ENCODE measurements around the gene E4F1.
"Not testable (repeated sequence)": the region's sequence is repeated elsewhere in the genome, so short reads cannot be mapped to it uniquely, and the experiment has no call there.

The E4F1 gene

DNA sequence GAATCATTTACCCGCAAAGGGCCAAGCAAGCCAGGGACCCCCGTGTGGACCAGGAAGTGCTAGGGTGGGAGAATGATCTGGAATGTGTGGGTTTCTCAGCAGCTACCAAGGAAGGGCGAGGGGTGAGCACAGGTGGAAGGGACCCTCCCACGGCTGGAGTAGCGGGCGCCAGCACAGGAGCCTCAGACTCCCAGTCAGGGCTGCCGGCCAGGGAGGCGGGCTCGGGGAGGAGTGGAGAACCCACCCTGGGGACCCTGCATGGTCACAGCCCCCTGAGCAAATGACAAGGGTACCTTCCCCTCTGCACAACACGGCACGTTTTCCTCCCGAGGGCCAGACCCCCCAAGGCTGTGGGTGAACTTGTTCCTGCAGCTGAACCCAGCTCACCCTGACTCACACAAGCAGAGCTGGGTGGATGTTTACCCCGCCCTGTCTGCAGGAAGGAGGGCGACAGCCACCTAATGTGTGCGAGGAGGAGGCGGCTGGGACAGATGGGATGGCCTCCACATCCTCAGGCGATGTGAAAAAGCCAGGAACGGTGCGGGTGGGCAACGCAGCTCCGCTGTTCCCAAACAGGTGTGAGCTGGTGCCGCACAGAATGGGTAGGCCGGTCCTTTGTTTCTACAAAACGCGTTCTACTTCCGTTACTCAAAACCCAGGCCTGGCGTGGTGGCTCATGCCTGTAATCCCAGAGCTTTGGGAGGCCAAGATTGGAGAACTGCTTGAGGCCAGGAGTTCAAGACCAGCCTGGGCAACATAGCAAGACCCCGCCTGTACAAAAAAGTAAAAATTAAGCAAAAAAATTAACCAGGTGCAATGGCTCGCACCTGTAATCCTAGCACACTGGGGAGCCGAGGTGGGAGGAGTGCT lies 21.8 kb downstream of the E4F1 start:
- DNase-seq, result no peak

DNA sequence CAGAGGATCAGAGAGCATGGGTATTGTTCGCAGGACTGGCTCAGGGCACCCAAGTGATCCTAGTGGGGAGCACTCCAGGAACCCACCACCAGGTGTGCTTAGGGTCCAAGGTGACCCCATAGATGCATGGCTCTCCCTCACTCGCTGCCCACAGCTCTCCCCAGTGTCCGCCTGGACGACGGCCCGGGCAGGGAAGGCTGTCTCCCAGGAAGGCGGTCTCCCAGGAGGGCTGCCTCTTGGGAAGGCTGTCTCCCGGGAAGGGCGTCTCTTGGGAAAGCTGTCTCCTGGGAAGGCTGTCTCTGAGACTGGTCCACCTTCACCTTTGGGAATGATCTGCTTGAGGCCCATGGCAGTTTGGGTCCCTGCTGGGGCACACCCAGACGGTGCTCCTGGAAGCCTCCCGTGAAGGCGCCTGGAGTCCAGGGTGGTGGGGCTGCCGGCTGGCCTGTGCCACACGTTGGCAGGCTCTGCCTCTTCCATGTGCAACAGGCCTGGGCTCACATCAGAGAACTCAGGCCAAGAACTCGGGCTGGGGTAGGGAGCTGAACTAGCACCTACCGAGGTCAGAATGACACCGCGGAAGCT lies 23.0 kb downstream of the E4F1 start:
- no peak for DNase-seq

DNA sequence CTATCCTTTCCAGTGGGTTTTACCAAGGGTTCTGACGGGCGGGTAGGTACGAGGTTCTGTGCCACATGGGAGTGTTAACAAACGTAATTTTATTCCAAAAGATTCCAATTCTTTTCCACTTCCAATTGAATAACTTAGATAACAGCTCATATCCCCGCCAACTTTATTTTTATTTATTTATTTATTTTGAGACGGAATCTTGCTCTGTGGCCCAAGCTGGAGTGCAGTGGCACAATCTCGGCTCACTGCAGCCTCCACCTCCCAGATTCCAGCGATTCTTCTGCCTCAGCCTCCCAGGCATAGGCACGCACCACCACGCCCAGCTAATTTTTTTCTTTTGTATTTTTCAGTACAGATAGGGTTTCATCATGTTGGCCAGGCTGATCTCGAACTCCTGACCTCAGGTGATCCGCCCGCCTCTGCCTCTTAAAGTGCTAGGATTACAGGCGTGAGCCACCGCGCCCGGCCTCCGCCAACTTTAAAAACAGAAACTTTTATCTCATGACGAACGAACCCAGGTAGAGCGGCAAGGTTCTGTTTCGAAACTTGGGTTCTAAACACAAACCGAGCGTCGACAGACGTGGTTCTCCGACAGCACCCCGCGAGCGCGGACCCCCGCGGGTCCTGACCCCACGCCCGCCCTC lies 27.4 kb downstream of the E4F1 start:
- DNase-seq, result peak; percentile 21

DNA sequence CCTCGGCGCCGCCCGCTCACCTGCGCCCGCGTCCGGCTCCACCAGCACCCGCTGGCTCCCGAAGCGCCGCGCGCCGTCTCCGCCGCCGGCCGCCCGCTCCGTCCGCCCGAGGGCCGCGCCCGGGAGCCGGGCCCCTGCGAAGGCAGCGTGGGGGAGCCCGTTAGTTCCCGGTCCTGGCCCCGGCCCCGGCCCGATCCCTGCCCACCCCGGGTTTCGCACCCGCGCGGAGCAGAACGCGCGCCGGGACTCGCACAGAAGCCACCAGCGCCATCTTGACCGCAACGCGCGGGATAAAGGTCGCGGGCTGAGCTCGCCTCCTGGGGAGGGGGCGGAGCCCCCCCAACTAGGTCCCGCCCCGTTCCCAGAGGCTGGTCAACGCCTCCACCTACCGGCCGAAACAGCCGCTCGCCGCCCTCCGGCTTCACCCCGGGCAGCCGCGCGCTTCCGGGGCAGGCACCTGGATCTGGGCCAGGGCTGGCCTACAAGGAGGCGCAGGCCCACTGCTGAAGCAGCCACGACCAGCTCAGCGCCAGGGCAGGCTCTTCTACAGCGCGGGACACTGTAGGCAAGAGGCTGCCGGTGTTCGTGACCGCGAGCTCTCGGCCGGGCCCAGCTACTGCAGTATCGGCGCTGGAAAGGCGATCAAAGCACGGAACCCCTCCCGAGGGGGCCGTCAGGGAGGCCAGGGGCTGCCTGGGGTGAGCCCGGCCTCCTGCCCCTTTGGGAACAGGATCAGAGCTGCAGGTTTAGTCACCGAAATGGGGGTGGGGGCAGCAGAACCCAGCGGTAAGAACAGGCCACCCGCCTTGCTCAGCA lies 28.1 kb downstream of the E4F1 start, which contains the start of gene ECI1:
TSS of gene ECI1 (minus strand) at position 292 of the 816 bp plus-strand sequence. CDS start at position 271, 21 bp downstream.
- peak; percentile 66 for DNase-seq

DNA sequence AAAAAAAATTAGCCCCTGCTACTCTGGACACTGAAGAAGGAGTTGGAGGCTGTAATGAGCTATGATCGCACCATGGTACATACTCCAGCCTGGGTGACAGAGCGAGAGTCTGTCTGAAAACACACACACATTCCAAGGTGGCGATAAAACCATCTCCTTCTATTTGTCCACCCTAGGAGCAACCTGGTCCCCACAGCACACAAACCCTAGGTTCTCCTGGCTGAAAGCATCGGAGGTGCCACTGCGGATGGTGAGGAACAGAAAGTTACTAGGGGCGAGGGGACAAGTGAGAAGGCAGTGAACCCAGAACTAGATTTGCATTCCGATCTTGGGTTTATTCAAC lies 29.4 kb downstream of the E4F1 start:
- DNase-seq, result no peak

DNA sequence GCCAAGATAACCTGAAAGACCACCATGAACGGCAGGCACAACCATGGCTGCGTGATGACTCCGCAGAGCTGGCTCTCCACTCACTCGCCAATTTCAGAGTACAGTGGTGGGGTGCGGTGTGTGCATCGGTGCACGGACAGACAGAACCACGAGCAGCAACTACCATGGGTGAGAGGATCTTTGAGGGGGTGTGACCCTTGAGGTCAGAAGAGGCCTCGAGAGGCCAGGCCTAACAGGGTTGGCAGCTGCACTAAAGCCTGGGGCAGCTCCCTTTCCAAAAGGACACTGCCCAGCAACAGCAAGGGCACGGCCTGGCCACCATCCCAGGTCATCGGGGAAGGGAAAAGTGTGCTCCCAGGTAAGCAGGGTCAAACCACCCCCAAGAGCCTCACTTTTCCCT lies 29.9 kb downstream of the E4F1 start:
- DNase-seq, result no peak

DNA sequence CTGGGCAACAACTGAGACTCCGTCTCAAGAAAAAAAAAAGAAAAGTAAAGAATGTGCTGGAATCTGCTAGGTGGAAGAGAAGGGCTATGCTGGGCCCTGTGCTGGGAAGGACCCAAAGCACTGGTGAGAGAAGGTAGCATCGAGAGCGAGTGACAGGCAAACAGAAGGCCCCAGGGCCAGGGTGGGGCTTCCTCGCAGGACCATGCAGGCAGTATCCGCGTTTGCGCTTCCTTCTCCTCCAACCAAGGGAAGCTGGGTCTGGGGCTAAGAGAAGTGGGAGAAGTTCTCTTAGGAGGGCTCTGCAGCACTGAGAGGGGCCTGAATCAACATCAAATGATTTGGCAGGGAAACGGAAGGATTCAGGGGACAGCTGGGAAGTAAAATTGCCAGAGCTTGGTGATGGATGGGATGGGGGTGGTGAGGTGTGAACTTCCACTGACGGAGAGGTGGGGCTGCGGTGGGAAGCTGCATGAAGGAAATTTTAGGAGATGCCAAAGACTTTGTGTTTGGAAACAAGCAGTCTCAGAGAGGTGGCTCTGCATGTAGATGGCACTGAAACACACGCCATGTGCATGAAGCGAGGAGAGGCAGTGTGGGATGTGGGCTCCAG lies 33.2 kb downstream of the E4F1 start:
- DNase-seq, result no peak

DNA sequence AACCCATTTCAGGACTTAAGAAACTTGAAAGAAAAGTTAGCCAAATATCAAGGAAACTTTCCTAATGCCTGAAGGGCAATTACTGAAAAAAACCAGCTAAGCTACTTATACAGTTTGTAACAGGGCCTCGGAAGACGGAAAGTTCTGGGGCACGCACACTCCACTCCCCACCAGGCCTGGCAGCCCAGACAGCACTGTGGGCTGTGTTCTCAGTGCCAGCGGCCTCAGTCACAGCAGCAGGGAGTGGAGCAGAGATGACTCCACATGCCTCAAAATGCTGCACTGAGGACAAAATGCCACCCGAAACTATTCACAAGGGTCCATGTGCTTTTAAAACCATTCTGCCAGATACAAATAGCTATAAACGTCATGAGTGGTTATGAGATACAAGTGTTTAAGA lies 34.3 kb downstream of the E4F1 start:
- DNase-seq, result no peak

DNA sequence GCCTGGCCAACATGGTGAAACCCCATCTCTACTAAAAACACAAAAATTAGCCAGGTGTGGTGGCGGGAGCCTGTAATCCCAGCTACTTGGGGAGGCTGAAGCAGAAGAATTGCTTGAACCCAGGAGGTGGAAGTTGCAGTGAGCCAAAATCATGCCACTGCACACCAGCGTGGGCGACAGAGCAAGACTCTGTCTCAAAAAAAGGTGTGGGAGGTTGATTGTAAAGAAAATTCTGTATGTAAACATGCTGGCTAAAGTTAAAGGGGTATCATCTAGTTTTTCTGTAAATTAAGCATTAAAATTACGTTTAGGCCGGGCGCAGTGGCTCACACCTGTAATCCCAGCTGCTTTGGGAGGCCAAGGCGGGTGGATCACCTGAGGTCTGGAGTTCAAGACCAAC lies 35.1 kb downstream of the E4F1 start:
- not testable (repeated sequence) for DNase-seq

DNA sequence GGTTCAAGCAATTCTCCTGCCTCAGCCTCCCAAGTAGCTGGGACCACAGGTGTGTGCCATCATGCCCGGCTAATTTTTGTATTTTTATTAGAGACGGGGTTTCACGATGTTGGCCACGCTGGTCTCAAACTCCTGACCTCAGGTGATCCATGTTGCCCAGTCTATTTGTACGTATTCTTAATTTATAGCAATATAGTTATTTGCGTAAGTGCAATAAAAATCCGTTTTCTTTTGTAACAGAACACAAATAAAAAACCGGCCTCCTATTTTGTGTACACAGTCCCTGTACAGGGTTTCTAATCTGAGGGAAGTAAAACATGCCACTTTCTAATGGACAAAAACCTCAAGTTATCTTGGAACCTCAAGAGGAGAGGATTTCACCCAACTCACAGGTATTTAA lies 36.9 kb downstream of the E4F1 start:
- no peak for DNase-seq

DNA sequence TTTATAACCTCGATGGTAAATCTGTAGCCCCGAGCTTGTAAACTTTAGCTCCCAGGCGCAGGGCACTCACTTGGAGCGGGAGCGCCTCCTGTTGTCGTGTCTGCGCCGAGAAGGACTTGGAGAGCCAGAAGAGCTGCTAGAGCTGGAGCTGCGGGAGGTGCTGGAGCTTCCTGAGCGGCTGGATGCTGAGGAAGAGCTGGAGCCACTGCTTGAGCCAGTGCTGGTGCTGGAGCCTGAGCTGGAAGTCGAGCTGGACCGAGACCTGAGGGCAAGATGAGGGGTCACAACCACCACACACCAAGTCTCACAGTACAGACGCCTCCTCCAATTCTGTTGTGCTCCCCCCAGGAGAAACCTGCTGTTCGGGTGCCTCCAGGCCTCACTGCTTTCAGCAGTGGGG lies 39.6 kb downstream of the E4F1 start:
- DNase-seq, result not testable (repeated sequence)

DNA sequence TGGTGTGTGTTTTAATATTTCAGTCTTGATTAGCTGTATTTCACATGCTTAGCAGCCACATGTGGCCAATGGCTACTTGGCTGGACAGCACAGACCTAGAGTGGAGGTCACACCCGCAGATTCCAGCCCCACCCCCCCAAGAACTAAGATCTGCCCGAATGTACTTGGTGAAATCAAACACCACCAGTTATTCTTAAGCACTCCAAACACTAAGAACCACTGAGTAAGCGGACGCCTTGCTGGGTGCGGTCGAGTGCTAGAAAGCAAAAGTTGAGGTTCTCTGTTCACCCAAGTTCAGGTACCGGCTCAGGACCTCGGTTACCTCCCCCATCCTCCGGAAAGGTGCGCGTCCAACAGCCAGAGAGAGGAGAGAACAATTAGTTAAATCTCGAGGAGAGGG lies 43.5 kb downstream of the E4F1 start:
- DNase-seq, result not testable (repeated sequence)

DNA sequence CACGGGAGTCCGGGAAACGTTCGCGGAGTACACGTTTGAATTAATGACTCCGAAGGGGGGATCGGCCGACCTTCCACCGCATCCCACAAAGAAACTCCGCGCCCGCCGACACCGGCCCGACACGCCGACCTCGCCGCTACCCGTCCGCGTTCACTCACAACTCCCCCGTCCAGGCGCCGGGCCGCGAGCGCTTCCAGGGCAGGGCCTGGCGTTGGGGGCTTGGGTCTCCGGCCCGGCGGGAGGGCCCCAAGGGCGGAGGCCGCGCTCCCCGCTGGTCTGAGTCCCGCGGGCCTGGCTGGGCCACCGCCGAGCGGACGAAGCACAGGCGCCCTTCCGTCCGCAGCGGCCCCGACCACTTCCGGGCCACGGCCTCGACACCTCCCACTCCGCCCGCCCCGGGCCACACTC lies 44.1 kb downstream of the E4F1 start:
- DNase-seq, result not testable (repeated sequence)

DNA sequence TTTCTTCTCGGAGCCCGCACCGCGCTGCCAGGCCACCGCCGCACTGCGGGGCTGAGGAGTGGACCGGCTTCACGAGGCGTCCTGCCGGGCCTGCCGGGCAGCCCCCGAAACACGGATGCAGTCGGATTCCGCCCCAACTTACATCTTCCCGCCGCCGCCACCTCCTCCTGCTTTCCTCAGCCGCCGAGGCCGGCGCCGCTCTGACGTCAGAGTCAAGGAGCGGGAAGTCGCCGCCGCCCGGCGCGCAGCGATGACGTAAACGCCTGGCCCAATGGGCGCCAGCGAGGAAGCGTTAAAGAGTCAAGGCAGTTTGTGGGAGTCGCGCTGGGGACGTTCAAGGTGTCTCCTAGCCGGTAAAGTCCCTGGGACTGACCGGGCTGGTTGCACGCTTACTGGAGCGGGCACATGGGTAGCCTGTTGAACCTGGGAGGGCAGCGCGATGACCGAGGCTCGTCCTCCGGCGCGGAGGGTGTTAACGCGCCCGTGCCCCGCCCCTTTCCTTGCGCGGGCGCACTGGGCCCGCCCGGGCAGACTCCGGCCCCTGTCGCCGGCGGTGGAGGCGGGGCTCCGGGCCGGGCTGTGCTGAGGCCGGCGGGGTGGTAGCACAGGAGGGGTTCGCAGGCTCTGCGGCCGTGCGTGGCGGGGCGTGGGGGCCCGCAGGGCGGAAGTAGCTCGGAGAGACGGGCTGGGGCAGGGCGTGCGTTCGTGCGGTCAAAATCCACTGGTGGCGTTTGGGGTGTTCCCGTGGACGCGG lies 44.7 kb downstream of the E4F1 start, which contains the start of gene RNPS1:
TSS of gene RNPS1 (minus strand) at position 214 of the 754 bp plus-strand sequence. CDS start 3,483 bp downstream, outside the sequence.
- DNase-seq, result peak; percentile 95

DNA sequence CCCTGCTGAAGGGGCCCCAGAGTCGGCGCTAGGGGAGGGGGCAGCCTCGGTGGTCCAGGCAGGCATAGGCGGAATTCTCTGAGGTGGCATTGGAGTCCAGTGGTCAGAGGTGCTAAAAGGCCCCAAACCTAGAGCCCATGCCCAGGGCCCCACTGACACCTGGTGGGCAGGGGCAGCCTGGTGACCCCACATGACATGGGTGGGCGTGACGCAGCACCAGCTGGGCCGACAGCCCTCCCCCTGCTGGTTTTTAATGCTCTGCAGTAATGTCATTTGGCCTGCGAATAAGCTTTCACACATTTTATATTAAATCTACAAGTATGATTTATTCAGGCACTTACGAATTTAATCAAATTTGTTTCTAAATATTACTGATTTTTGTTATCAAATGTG lies 46.7 kb downstream of the E4F1 start:
- no peak for DNase-seq

DNA sequence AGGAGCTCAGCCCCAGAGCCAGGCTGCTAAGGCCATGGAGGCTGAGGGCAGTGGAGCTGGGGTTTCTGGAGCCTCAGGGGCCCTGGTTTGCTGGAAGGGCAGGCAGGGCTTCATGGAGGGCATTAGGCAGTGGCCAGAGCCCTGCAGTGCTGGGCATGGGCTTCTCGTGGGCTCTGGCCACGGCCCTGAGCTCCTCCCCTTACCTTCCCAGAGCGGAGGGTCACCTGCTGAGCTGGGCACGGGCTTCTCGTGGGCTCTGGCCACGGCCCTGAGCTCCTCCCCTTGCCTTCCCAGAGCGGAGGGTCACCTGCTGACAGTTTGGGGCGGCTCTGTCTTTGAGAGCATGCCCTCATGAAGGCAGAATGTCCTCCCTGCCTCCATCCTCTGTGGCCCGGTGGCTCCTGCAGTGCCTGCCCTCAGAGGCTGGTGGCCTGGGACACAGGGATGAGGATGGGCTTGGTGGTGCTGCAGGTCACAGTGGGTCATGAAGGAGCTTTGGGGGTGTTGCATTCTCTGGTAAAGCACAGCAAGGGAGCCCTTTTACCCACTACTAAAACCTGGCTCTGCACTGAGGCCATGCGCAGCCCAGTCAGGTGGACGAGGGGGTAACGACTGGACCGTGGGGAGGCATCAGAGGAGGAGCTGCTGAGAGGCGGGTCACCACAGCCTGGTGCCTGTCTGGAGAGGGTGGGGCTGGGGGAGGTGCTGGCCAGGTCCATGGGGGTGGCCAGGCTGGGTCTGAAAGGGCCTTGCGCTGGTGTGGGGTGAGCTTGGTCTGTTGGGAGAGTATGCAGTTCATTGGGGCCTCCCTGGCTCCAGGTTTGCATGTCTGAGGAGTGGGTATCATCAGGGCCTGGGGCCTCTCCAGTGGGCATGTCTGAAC lies 47.4 kb downstream of the E4F1 start:
- DNase-seq, result no peak

DNA sequence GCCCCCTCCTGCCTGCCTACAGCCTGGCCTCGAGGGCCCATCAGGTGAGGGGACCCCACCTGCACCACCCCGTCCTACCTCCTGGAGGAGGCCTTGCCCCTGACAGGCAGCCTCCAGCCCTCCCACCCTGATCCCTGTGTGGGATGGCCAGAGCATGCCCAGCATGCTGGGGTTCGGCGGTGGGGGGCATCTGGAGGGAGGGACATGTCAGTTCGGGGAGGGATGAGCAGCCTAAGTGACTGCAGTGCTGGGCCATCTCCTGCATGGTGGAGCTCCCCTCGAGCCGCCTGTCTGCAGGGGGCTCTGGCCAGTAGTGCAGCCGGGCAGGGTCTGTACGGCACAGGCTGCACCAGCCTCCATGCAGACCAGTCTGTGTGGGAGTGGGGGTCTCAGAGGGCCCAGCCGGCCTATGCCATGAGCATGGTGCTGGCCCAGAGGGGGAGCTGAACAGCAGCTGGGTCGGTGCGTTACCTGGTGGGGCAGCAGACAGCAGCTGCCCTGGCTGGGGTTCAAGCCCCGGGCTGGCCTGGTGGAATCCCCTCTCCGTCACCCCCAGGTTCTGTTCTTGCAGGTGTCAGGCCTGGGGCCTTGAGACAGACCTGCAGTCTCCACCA lies 48.6 kb downstream of the E4F1 start:
- no peak for DNase-seq

DNA sequence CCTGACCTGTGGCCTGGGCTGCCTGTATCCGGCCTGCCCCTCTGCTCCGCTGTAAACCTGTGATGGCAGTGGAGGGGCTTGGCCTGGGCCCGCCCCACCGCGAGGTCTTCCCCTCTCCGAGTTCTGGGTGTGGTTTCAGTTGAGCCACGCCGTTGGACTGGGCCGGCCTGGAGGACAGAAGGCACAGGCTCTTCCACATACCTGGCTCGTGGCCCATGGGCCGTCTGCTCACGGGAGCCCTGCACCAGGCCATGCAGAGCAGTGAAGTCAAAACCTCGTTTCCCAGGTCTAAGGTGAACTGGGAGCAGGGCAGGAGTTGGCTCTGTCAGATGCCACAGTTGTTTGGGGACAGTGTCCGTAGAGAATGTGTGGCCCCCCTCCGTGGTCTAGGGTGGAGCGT lies 50.1 kb downstream of the E4F1 start:
- DNase-seq, result no peak

DNA sequence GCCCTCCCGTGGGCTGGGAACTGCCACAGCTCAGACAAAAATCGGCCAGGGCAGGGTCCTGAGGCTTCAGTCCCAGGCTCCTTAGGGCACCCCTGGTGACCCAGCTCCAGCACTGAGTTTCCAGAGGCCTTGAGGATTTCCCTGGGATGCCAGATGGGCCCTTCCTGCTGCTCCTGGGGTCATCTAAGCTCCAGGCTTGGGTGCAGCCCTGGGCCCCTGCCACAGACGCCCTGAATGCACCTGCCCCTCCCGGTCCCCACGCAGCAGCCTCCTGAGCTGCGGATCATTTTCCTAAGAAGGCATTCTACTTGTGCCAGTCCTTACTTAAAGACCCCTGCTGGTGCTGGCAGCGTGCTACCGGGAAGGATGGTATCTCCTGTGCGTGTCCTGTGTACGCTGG lies 50.5 kb downstream of the E4F1 start:
- no peak for DNase-seq
